Muscle of arm (tissue), 12 donors: Measurements from ENCODE around the gene FBH1. TPM values are rescaled to one million over a fixed set of nuclear protein-coding genes. Genes with fewer than 3 reads are reported as not detected.
"Not testable (repeated sequence)": the region's sequence is repeated elsewhere in the genome, so short reads cannot be mapped to it uniquely, and the experiment has no call there.

Experiments used
- DNase-seq: peaks from one replicate; pipeline ENCODE4 v3.0.0-alpha.2; 2013
- polyA plus RNA-seq, 12 donors: library from polyadenylated mRNA; unstranded; fragments of 120-200 nt; gene quantifications; one replicate each; pipeline ENCODE4 v1.2.1, GENCODE V29; 2013; ENCODE audit not compliant: insufficient read length in 12 of 12

Gene FBH1
- polyA plus RNA-seq, 12 donors, result 37.5 to 69.3 (median 49.0) TPM; not detected in 1

DNA sequence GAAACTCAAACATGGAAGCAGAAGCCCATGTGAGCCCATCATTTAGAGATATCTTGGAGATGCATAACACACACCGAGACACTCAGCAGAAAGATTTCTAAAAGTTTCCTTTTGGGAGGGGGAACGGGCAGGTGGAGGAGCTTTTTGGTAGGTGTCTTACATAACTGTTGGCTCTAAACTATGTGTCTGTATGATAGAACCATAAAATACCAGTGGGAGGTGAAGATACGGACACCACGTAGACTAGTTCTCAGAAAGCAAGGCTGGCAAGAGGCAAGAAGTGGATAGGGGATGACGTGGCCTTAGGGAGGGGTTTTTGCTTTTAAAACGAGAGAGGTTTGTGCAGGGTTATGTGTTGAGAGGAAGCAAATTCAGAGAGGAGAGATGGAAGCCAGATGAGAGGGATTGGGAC, 50.8 kb downstream of the FBH1 start:
- no peak for DNase-seq

DNA sequence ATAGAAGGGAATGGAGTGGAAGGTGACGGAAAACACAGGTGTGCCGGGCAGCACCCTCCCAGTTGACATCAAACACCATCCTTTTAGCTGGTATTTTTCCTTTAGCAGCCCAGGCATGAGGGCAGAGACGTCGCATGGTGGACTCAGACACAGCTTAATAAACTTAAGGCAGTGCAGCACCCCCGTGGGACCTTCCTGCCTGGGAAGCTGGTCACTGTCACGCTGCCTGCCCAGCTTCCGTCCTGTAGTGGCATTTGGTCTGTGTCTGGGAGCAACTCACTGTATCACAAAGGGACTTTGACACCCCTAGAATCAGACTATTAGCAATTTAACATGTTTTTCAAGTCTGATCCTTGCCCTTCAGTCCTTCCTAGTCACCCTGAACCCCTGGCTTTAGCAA, 51.5 kb downstream of the FBH1 start:
- no peak for DNase-seq

DNA sequence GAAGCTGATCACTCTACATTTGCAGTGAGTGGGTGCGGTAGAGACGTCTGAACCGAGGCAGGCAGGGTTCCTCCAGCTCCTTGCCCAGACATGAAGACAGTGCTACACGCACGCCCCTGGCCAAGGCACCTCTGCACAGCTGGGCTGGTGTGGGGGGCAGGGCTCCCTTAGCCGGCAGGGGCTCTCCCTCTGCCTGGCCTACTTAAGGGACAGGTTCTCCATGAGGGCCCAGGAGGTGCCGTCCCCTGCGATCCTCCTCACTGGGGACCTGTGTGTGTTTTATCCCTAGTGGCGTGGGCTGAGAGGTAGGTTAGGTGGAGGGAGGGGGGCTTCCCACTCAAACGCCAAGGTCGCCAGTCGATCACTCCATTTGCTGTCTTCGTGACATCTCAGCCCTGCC, 52.0 kb downstream of the FBH1 start:
- no peak for DNase-seq

- DNase-seq, result peak; percentile 38
Measured at GRCh38 chr10:5942474-5942873, 52.4 kb downstream of the FBH1 start.

DNA sequence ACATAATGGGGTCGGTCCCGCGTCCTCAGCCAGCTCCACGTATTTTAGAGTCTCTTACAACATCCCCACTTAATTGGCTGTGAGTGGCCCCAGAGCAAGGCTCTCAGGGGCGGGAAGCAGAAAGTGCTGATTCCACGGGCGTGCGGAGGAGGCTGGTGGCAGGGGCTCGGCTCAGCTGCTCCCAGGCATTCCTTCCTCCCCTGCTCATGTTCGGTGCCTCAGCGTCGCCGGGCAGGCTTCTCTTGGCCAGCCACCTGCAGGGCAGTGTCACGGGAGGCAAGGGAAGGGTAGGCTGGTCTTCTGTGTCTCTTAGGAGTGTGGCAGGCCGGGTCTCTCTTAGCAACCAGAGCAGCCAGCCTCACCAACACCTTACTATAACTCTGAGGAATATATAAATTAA, 53.5 kb downstream of the FBH1 start:
- DNase-seq, result peak; percentile 48

- DNase-seq, result peak; percentile 97
Measured at GRCh38 chr10:5944389-5945189, 54.5 kb downstream of the FBH1 start.

DNA sequence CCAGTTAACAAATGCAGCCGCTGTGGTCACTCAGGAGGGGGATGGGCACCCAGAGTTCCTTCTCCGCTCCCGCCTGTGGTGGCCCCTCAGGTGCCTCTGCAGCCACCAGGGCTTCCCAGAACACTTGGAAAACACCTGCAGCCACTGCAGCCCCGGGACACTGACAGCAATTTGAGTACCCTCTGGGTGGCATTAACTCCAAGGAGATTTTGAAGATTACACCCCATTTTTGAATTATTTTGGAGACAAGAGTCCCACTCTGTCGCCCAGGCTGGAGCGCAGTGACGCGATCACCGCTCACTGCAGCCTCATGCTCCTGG, 55.1 kb downstream of the FBH1 start:
- DNase-seq, result no peak

DNA sequence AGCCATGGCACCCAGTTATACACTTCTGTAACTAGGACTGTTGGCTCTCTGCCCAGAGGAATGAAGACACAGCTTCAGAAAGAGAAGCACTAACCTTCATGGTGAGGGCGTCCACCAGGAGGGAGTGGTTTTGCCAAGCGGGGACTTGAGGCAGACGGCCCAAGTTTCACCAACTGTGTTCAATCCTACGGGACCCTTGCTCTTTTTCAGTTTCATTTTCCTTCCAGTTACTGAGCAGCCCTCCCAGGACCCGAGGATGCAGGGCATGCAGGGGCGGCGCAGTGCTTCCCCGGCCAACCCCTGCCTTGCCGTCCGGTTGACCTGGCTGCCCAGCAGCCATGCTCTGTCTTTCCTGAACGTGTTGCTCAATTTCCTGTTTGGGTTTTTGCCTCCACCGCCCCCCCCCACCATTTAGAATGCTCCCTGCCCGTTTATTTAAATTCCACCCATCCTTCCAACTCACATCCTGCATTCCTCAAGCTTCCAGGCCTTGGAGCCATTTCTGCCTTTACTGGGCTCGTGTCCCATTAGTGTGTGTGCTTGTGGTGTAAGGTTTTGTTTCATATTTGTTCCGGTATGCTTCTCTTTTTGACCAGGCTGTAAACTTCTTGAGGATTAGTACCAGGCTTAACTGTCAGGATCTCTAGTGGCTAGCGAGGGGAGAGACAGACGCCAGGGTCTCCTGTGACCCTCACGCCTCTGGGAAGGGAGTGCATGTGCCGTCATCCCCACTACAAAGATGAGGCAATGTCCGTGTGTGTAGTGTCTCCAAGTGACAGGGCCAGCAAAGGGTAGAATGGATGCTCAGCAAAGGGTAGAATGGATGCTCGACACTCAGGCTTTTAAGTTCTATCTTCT, 55.7 kb downstream of the FBH1 start:
- peak; percentile 87 for DNase-seq

GRCh38 chr10:5946419-5946775, 56.4 kb downstream of the FBH1 start:
- DNase-seq, result not testable (repeated sequence)

DNA sequence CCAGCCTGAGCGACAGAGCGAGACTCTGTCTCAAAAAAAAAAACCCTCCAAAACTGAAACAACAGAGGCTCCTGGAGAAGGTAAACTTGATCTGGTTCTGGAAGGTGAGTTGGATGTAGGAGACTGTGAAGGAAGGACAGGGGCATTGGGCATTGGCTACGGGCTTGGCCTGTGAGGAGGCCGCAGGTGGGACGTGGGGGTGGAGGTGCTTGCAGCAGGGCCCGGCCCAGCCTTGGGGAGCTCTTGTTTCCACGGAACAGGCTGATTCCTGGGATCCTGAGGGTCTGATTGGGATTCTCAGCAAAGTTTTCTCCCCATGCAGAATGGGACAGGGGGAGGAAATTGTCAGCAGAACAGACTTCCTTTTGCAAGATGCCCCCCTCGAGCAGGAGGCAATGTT, 56.7 kb downstream of the FBH1 start:
- no peak for DNase-seq

DNA sequence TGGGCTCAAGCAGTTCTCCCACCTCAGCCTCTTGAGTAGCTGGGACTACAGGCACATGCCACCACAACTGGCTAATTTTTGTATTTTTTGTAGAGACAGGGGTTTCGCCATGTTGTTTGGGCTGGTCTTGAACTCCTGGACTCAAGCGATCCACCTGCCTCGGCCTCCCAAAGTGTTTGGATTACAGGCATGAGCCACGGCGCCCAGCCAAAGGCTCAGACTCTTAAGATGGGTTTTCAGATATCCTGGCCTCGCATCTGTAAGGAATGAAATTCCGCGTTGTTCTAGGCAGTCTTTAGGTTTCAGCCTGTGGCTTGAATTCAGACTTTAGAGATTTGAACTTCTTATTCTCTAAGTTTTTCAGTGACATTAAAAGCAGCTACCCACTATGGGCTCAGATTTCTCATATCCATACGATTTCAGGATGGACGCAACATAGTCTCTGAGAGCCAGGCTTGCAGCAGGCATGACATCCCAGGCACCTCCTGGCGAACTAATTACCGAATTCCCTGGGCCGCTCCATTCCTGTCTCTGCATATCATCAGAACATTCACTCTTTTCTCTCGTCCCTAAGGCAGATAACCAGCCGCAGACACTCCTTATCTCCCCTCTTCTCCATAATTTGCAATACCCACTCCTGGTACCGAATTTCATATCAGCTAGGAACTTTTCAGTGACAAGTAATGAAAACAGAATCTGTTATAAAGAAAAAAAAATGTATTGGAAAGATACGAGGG, 57.6 kb downstream of the FBH1 start:
- DNase-seq, result no peak

DNA sequence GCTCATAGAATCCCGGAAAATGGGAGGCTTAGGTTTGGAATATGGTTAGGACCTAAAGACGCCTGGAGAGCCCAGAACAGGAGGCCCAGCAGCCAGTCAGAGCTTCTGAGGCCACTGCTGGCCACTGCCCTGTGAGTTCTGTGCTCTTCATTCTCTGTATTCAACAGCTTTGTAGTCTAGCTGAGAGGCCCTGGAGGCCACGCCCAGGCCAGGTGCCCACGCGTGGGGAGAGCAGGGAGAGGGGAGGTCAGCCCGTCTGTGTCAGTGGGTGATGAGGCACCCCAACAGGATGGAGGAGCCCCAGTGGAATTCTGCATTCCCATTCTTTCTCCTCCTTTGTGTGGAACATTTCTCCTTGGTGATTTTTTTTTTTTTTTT, 58.2 kb downstream of the FBH1 start:
- no peak for DNase-seq

DNA sequence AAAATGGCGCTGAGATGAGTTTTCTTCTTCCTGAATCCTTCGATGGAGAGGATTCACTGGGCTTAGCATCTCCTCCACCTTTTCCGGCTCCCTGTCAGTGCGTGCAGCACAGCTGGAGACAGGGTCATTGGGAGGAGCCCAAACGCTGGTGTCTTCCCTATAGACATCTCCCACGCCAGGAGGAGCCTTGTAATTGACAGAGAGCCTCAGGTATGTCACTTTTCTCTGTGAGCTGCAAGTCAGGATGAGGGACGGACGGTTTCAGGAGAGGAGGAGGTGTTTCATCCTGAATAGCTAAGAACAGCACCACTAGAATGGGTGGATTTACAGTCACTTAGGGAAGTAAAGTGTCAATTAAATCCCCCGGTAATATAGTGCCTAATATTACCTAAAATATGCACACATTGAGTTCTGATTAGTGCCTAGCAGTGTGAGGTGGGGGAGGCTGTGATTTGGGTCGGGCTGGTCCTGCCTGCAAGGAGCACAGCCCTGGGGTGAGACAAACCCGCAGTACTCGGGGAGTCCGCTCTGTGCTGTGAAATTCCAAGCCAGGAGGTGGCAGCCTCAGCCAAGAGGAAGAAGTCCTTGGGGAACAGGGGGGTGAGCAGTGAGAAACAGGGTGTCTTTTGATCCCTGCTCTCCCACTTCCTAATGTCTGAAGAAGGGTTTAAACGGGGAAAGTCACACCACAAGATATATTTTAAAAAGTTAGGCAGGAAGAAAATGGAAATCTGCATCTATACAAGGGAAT, 59.1 kb downstream of the FBH1 start:
- peak; percentile 51 for DNase-seq

- no peak for DNase-seq
Measured at GRCh38 chr10:5951167-5951711, 61.2 kb downstream of the FBH1 start.

GRCh38 chr10:5951721-5952407, 61.8 kb downstream of the FBH1 start:
- DNase-seq, result no peak

GRCh38 chr10:5952731-5953385, 62.8 kb downstream of the FBH1 start:
- DNase-seq, result no peak

DNA sequence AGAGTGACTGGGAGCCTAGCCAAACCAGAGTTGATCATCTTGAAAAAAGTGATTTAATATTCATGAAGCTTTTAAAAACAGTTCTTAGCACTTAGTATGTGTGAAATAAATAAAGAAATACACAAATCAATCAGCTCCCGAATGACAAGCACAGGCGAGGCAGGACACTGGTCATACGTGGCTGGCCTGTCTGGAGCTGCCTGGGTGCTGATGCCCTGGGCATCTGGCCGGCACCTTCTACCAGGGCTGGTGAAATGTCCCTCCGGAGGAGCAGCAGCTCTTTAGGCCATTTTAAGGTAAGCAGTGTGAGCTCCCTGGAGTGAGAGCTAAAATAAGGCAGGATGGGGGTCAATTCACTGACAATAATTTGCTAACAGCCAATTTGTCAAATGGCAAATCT, 63.6 kb downstream of the FBH1 start:
- DNase-seq, result no peak

DNA sequence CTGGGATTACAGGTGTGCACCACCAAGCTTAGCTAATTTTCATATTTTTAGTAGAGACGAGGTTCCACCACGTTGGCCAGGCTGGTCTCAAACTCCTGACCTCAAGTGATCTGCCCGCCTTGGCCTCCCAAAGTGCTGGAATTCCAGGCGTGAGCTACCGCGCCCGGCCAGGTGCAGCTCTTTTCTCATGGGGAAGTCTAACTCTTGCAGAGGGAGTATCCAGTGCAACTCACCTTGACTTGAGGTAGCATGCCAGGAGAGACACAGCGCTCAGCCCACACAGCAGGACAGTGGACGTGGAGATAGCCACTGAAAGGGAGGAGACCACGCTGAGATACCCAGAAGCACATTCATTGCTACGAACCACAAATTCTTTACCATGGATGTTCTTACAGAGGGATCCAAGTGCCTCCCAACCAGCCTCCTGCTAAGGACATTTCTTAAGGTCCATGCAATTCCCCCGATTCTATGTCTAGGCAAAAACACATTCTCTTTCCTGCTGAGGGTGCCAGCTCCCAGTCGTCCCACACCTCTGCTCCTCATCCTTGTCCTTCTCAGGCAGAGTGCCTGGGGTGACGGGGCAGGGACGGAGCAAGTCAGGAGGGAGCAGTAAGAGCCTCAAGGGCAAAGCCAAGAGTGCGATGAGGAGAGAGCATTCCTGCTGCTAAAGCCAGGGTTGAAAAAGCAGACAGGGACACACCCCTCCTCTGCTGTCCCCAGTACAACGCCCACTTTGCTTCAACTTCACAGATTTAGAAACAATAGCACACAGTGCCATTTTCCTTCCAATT, 66.3 kb downstream of the FBH1 start:
- DNase-seq, result no peak

DNA sequence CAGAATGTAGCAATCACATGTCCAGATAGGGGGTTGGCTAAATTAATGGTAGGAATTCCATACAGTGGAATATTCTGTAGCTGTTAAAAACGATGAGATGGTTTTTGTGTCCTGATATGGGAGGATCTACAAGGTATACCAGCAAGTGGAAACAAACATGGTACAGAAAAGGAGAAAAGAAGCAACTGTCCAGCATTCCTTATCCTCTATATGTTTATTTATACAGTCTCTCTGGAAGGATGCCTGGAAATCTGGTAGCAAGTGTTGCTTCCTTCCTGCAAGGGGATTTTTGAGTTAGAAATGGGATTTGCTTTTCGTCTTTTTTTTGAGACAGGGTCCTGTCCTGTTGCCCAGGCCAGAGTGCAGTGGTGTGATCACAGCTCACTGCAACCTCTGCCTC, 68.0 kb downstream of the FBH1 start:
- no peak for DNase-seq

DNA sequence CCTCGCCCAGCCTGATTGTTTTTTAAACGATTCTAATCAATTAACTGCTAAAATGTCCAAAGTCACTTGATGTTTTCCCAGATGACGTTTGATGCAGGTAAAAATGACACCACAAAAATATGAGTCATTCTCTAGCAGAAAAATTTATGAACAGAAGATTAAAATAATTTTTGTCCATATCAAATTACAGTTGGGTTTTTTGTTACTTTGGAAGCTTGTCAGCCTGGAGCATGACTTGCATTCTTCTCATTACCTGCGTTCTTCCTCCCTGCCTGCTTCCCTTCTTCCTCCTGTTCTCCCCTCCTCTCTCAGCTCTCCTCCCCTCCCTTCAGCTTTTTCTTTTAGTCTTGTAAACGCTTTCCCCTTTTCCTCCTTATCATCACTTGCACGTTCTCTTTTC, 68.6 kb downstream of the FBH1 start:
- no peak for DNase-seq
